ENCODE measurements around the gene KRT84.

KRT84 gene

DNA sequence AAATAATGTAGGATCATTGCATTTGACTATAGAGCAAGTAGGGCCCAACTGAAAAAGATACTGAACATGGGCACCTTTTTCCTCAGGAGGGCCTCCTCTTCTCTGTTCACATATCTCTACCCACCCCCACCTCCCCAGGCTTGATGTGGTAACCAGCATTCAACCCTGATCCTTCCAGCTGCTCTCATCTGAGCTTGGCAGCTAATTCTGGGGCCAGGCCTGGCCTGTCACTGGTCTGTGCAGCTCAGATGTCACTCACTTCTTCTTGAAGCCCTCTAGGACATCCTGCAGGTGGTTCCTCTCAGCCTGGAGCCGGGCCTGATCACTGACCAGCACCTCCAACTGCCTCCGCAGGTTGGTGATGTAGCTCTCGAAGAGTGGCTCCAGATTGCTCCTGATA, 2.1 kb downstream of the KRT84 start:
- DNase-seq, result no peak

DNA sequence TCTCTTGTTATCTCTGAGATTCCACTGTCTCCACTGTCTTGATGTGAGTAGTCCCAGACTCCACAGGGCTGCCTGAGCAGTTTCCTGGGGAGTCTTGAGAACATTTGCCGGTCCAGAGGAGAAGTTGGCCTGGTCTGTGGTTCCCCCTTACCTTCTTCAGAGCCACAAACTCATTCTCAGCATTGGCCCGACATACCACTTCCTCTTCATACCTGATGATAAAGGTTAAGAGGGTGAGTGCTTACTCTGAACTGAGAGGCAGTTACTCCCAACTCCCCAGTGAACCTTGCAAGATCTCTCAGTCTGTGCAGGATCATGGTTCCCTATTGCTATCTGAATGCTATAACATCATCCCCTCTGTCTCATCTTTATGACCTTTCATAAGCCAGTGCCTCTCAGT, 2.6 kb downstream of the KRT84 start:
- no peak for DNase-seq

DNA sequence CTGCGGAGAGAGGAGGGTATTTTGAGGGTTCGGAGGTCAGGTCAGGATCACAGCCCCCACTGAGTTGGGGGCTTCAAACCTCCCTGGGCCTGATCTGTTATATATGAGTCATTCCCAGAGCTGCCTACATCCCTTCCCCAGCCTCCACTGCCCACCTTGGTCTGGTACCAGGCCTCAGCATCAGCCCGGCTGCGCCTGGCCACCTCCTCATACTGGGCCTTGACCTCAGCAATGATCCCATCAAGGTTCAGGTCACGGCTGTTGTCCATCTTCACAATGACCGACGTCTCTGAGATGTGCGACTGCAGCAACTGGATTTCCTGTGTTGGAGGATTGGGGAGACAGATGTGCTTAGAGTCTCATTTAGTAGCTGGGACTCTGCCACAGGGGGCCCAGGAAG, 4.2 kb downstream of the KRT84 start:
- DNase-seq, result no peak

DNA sequence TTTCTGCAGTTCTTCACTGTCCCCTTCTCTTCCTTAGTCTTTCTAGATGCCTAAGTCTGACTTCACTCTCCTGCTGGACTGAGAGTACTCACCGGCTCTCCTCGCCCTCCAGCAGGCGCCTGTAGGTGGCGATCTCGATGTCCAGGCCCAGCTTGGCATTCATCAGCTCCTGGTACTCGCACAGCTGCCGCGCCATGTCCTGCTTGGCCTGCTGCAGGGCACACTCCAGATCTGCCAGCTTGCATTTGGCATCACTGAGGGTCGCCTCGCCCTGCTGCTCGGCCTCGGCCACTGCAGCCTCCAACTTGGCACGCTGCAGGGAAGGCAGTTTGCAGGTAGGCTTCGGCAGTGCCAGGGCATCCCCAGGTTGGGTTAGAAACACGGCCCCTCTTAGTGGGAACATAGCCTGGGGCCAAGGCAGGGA, 5.2 kb downstream of the KRT84 start:
- no peak for DNase-seq

DNA sequence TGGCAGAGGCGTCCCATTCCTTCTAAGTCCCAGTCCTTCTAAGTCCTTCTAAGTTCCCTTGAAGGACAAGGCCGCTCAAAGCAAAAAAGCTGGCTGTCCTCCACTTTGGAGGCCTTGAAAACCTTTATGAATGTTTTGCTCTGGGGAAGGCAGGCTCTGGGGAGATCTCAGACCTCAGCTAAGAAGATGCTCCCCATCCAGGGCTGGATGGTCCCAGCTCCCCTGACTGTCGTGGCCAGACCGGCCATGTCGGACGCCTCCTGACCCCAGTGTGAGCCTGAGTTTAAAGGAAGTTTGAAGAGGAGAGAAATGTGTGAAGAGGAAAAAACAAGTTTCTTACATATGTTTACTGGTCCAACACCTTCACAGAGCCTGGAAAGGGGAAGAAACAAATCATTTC, 5.9 kb downstream of the KRT84 start:
- no peak for DNase-seq

DNA sequence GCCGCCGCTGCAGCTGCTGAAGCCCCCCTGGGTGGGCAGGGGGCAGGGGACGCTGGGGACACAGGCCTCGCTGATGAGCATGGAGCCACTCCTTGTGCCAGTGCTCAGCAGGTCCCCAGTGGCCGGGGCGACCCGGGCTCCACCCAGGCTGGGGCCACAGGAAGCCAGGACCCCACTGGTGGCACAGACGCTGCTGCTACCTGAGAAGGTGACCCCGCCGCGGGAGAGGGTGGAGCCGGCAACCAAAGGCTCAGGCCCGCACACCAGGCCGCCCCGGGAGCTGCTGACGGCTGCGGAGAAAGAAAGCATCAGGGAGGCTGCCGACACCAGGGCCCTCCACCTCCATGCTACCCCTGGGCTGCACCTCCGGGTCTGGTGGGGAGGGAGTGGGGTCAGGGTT, 7.4 kb downstream of the KRT84 start:
- no peak for DNase-seq

DNA sequence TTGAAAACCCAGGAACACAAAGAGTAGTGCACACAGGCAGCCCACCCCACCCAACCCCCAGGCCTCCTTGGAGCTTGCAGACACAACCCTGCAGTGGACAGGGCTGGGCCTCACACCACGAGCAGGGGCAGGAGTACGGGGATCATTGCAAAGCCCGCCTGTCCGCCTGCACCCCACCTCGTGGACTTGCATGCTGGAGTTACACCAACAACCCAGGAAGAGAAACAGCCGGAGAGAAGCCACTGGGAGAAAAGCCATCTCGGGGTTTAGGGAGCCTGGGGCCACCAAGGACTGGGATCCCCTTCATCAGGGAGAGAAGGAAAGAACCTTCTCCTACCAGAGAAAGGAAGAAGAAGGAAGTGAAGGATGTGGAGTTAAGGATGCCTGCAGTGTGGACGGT, 8.2 kb downstream of the KRT84 start:
- no peak for DNase-seq

DNA sequence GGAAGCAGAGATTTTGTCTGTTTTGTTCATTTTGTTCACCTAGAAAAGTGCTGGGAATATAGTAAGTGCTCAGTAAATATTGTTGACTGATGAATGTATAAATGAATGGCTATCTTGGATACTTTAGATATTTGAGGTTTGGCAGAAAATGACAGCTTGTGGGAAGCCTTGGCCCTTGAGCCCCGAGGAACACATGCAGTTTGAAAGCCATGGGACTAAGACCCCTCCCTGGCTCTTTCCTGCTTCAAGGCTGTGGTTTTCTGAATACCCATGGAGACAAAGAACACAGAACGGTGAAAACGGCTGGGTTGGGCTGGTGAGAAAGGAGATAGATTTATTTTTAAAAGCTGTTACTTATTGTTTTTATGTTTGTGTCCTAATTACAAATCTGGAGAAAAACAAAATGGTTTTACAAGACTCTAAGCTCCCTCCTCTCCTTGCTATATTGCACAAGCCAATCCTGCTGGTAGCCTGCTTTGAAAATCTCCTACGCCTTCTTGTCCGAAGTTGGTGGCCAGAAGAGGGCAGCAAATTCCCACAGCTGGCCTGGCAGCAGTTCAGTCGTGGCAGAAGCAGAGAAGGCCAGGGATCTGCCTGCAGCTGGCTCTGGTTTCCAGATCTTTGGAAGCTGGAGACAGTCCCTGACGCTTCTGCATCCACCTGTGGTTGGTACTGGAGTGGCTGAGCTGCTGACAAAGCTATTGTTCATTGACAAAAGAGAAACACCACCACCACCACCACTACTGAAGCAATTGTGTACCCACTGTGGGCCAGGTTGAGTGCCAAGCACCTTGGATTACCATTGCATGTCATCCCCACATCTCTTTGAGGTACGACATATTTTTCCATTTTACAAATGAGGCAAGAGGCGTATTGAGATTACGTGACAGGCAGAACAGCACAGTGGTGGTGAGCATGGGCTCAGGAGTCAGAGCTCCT, 13.0 kb downstream of the KRT84 start:
- DNase-seq, result peak; percentile 30 to 43

DNA sequence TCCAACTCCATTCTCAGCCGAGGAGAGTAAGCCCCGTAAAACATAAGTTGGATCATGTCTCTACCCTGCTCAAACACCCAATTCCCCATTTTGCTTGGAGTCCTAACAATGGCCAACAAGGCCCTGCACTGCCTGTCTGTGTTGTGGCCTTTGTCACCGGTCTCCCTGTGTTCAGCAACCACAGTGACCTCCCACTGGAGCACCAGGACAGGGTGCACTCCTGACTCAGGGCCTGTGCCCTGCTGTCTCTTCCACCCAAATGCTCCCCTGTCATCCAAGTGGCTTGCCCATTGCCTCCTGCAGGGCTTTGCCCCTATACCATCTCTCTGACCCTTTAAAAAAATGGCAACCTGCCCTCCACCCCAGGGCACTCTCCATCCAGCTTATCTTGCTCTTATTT, 13.7 kb downstream of the KRT84 start:
- no peak for DNase-seq

DNA sequence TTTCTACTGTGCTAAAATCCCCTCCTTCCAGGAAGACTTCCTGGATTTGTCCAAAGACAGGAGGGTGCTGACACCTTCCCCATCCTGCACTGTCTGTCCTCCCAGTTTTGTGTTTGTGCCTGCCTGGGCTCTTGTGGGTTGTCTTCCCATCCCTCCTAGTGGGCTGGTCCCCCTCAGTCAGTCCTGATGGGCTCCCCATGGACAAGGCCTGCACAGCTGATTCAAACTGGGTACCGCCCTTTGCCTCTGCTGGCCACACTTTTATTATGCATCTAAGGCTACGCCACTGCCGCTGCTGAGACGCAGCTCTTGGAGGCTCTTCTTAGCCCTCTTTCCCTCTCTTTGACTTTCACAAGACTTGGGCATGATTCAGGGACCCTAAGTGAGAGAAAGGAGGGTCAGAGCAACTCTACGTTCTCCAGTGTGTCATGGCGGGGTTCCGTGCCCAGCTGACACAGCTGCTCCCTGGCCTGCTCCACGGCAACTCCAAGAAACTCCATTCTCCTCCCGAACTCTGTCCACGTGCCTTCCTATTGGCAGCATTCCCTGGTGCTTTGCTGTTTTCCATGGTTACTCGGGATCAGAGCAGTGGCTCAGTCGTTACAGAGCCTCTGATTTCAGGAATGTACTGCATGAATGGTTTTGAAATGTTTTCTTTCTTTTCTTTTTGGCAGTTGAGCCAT, 14.4 kb downstream of the KRT84 start:
- DNase-seq, result no peak

DNA sequence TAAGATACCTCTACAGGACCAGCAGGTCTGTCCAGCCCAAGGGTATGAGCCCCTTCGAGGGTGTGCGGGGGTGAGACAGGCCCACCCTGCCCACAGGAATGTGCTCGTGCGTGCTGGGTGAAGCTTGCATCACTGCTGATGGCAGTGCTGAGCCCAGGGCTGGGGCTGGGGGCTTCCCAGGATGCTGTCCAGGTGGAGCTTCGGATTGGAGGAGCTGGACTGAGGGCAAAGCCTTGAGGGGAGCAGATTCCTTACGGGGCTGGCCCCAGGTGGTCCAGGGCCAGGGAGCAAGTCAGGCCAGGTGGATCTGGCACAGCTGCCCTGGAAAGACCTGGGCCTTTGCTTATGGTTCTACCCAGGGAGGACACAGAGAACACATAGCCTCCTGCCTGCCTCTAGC, 15.6 kb downstream of the KRT84 start:
- no peak for DNase-seq

DNA sequence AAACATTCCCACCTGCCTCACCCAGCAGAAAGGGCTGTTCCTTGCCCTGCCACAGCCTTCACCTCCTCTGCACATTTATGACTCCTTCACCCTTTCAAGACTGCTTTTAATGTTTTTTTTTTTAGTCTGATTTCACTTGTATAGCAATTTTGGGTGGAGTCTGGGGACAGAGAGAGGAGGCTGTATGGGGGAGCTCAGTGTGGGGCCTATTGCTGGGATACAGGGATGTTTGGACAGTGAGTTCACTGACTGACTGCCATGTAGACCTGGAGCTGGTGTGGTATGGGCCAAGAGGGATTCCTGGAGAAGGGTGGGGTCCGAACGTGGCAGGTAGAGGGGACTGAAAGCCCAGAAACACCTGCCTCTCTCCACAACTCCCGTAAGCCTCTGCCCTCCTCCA, 16.2 kb downstream of the KRT84 start:
- no peak for DNase-seq

DNA sequence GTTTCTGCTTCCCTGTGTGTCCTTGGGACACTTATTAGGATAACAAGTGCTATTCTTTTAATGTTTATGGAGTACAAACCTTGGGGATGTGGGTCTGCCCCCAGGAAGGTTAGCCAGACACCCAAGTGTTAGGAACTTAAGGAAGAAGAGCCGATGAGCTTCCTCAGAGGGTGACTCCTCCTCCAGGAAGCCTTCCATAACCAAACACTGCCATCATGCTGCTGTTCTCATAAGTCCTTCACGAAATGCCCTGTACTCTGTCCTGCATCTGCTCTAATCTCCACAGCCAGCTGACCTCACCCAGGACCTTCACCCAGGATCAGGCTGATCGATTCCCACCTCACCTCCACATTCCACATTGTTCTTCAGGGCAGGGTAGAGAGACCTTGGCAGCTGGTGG, 16.9 kb downstream of the KRT84 start:
- DNase-seq, result no peak

DNA sequence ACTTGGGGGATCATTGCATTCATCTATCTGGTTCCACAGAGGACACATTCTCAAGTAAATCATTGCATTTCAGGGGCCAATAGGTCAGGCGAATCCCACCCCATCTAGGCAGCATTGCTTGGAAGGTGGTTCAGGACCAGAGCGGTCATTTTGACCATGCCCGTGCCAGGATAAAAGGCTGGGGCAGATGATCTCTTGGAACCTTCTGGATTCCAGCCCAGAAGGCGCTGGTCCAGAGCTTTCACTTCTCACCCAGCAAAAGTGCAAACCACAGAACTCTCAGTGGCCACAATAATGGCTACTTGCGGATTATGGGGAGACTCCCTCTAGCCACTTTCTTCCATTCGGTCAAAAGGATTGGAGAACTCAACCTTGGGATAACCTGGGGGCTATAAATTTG, 17.6 kb downstream of the KRT84 start:
- DNase-seq, result no peak

DNA sequence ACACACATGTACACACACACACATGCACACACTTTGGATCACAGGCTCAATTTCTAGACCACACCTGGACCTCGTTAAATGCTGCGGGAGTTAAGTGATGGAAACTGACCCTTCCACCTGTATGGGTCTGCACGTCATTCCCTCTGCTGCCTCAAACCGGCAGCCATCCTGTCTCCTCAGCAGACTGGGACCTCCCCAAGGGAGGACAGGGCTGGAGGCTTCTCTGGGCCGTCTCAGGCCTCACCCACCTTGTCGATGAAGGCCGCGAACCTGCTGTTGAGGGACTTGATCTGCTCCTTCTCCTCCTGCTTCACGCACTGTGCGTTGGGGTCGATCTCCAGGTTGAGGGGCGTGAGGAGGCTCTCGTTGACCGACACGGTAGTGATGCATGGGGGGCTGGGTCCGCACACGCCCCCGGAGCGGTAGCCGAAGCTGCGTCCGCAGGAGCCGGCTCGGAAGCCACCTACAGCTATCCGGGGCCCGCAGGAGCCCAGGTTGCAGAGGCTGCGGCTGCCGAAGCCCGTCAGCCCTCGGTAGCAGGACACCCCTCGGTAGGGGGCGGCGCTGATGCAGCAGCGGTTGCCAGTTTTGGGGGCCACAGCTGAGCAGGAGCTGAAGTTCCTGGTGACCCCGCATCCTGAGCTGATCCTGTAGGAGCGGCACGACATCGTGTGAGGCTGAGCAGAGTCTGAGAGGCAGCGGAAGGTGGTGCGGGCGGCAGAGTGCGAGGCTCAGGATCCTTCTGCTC, 18.5 kb downstream of the KRT84 start, which contains the start of gene KRT85:
Gene KRT85 (minus strand): TSS at position 744 of the 748 bp plus-strand sequence. CDS start 76 bp downstream, at position 668.
- no peak for DNase-seq

DNA sequence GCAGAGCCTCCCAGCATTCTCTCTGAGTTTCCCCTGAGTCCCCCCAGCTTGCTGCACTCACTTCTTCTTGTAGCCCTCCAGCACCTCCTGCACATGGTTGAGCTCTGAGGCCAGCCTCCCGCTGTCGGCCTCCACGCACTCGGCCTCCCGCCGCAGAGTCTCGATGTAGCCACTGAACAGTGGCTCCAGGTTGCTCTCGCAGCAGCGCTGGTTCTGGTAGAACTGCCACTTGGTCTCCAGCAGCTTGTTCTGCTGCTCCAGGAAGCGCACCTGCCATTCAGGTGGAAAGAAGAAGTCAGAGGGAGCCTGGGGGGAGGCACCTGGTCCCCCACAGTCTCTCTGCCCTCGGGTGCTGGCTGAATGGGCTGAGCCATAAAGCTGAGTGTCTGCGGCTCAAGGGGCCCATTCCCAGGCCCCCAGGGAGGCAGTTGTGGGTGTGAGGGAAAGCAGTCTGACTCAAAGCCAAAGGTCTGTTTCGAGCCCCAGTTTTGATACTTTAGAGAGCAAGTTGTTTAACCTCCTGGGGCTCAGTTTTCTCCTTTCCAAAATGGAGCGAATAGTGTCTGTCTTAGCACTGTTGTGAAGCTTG, 20.5 kb downstream of the KRT84 start:
- no peak for DNase-seq

DNA sequence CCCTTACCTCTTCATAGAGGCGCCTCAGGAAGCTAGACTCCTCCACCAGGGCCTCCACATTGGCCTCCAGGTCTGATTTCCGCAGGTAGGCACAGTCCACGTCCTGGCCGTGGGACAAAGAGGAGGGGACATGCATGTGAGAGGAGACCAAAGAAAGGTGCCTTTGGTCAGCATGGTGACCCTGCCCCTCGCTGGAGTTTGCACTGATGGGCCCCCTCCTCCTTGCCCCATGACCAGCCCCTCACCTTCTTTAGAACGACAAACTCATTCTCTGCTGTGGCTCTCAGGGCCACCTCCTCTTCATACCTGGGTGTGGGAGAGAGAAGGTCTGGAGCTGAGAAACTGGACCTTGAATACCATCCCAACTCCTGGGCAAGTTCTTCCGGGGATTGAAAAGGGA, 21.4 kb downstream of the KRT84 start:
- DNase-seq, result no peak

DNA sequence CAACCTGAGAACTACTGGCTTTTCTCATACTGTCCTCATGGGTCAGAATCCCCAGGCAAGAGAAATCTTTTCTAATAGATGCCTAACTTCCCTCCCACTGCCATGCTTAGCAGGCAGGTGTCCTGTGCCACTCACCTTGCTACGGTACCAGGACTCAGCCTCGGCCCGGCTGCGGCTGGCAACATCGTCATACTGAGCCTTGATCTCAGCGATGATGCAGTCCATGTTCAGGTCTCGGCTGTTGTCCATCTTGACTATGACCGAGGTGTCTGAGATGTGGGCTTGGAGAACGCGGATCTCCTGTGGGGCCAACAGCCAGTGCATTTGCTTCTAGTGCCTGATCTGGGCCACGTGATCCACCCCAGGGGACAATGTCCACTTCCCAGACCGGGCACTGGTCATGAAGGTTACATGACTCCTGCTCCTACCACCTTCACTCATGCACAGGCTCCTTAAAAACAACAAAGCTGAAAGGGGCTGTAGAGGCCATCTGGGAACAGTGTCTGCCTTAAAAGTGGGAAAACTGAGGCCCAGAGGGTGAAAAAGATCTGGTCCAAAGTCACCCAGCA, 22.3 kb downstream of the KRT84 start:
- DNase-seq, result no peak

DNA sequence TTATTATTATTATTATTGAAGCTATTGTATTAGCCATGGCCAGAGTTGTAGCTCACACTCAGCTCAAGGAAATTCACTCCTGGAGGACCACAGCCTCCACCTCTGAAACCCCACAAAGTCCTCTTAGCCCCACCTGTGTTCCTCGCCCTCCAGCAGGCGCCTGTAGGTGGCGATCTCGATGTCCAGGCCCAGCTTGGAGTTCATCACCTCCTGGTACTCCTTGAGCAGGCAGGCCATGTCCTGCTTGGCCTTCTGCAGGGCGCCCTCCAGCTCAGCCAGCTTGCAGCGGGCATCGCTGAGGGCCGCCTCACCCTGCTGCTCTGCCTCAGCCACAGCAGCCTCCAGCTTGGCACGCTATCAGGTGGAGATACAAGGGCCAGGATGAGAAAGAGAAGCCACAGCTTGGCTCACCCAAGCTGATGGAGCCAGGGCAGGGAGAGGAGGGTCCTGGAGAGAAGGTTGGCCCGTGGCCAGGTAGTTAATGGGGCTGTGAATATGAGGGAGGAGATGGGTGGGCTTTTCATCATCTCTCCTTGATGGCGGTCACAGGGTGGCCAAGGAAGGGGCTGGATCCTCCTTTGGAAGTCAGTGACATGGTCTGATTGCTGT, 23.2 kb downstream of the KRT84 start:
- DNase-seq, result no peak

DNA sequence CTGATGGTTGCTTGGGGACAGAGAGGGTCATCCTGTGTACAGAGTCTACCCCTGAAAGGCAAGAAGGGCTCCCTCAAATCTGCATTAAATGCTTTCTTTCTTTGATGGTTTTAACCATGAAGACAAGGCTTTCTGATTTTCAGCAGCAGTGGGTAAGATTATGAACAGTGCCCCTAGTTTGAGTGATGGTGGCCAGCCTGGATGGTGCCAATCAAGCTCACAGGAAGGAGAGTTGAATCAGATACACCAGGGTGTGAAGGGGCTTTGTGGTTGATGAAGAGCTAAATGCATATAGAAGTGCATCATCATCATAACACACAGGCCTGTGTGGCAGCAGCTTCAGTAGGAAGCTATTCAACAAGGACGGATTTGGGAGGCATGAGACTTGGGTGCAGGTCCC, 23.9 kb downstream of the KRT84 start:
- DNase-seq, result no peak

DNA sequence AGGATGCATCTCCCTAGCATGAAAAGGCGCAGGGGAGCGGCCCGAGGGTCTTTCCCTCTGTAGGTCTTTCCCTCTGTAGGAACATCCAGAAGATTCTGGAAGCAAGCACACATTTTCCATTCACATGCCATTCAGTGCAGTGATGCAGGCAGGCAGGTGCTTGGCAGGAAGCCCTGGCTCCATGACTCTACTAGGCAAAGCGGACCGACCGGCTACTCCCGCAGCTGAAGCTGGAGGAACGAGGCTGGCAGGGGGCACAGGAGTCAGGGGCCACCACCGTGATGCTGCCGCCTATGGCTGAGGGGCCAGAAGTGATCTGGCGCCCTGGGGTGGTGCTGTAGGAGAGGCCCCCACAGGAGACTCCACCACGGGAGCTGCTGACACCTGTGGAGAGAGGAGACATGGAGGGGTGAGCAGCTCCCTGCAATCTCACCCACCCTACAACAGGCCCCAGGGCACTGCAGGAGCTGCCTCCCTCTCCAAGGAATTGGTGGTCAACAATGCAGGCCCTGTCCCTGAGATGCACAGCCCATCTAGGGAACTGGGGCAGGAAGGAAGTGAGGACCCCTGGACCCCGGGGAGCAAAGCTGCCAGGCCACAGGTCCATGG, 24.7 kb downstream of the KRT84 start:
- no peak for DNase-seq

DNA sequence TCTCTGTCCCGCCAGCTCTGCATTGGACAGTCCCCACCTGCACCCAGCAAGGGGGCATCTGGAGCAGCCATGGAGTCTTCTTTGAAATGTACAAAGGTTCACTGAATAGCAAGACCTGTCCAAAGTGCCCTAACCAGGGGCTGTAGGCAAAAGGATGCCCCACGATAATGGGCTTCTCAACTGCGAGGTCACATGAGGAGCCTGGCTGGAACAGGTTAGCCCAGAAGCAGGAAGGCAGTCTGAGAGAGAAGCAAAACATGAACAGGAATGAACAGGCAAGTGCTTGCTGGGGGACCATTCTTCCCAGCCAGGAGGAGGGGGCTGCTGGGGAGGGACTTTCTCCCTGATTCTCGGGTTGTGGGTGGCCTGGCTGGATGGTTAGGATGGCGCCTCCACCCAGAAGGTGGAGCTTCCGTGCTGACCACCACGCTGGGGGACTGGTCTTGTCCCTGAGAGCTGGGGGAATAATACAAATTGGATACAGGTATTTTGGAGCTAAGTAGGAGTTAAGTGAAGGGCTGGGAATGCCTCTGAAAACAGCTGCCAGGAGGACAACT, 25.3 kb downstream of the KRT84 start:
- DNase-seq, result no peak

Measured in activated CD4-positive, alpha-beta T cell treated with anti-CD3 and anti-CD28 coated beads for 4 hours (primary cell).